ENCODE results near the gene VAMP8.
"Not testable (repeated sequence)": the region's sequence is repeated elsewhere in the genome, so short reads cannot be mapped to it uniquely, and the experiment has no call there.

The VAMP8 gene

DNA sequence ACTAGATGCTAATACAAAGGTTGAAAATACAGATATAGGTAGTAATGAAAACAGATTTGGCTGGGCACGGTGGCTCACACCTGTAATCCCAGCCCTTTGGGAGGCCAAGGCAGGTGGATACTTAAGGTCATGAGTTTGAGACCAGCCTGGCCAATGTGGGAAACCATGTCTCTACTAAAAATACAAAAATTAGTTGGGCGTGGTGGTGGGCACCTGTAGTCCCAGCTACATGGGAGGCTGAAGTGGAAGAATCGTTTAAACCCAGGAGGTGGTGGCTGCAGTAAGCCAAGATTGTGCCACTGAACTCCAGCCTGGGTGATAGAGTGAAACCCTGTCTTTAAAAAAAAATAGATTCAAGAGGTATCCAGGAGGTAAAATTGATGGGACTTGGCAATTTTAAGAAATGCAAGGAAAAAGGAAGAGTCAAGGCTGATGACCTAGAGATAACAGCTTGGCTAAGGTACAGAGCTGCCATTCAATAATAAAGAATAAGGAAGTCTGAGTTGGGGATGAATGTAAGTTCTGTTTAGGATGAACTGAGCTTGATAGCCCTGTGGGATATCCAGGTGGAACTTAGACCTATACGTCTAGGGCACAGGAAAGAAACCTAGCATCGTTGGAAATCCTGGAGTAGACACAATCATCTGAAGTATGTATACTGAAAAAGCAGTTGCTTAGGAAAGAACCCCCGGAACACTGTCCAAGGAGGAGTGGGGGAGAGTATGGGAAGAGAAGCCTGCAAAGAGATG lies 29.4 kb upstream of the VAMP8 start:
- DNase-seq = no peak

DNA sequence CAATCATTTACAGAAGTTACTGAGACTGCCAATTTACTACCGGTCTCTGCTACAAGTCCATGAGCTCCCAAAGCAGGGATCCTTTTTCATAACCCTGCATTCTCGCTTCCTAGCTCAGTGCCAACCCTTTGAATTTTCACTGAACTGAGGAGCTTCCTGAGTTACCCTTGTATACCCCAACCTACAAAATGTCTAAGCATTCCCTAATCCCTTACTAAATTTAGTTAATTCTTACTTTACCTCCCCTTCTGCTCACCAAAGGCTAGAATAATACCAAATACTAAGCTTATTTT lies 28.8 kb upstream of the VAMP8 start:
- no peak for DNase-seq

DNA sequence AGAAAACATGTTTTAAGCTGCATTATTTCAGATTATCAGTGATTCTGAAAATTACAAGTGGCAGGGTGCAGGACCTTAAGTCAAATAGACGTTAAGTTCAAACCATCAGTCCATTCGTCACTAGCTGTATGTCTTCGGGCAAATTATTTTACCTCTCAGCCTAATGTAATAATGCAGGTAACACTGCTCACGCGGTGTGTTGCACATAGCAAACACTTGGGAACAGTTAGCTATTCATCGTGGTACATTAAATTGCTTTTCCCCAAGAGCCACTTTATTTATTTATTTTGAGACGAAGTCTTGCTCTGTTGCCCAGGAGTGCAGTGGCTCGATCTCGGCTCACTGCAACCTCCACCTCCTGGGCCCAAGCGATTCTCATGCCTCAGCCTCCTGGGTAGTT lies 28.3 kb upstream of the VAMP8 start:
- no peak for DNase-seq

DNA sequence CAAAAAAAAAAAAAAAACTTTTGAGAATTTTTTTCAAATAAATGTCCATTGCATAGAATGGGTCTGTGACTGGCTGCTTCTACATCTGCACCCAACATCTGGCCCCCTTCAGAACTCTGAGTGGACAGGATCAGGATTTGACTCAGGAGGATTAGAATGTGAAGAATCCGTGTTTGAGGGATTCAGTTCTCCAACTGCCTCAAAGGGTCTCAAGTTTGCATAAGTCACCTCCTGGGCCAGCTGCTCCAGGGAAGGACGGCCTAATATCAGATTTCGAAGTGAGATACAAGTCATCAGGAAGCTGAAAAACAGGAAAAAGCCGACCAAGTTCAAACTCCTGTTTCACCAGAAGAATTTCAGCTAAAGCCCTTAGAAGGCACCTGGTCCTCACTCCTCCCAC lies 27.6 kb upstream of the VAMP8 start:
- DNase-seq = no peak

DNA sequence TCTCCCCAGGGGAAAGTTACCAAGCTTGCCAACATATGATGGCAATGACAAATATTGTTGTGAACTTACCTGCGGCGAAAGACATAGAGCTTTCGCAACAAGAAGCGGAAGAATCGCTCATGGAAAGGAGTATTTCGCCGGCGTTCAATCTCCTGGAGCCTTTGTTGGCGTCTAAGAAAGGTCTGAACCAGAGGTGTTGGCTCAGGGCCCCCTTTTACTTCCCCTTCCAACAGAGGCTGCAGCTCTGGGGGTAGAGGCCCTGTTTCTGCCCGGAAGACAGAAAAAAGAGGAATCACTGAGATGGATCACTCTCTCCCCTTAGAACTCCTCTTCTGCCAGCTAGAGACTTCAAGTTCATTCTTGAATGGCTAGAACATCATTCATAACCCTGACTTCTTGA lies 26.9 kb upstream of the VAMP8 start:
- no peak for DNase-seq

DNA sequence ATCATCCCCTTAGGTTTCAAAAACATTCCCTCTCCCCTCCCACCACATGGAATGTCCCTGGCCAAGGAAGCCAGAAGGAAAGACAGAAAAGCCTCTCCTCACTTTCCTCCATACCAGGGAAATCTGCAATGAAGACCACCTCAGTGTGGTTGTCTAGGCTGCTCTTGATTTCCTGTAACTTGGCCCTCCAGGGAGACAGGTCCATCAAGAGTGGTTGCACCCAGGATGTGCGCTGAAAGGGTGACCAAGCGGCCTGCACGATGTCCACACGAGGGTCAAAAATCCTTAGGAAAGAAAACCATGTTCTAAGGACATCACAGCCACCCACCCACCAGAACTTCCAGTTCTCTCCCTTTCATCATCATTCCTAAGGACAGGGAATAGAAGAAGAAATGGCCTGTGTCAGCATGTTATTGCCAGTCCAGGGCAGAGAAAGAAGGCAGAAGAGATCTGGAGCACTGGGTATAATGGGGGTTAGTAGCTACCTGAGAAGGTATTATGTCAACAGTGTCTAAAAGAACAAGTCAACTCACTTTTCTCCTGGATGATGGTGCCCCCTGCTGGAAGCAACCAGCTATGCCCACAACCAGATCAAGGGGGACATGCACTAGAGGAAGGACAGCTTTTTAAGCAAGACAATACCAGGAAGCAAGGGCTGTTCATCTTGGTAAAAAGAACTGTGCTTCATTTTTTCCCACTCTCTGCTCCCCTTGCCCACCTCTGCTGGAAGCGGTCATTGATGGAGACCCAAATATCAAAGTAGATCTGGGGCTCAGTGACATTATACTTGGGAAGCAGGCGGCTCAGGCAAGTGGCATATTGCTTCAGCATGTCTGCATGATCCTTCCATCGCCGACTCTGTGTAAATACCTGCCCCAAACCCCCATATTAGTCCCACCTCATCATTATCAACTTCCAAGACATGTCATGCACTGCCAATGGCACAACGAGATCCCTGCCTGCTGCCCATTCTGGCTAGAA lies 25.4 kb upstream of the VAMP8 start:
- peak; percentile 56 to 84 (median 78) for DNase-seq

DNA sequence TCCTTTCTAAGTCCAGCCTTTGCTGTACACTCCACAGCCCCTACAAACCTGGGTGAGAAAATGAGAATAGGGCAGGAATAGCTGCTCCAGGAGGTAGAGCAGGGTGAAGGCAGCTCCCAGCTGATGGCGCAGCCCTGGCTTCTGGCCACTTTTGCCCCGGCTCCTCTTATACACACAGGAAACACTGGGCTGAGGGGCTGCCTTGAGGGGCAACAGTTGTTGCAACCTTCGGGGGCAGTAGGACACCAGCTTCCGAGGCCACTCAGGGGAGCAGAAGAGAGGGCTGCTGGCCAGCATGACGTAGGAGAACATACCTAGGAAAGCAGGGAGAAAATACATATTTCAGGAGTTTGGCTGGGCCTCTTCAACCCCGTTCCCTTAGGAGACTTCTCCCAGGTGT lies 24.2 kb upstream of the VAMP8 start:
- DNase-seq = no peak

DNA sequence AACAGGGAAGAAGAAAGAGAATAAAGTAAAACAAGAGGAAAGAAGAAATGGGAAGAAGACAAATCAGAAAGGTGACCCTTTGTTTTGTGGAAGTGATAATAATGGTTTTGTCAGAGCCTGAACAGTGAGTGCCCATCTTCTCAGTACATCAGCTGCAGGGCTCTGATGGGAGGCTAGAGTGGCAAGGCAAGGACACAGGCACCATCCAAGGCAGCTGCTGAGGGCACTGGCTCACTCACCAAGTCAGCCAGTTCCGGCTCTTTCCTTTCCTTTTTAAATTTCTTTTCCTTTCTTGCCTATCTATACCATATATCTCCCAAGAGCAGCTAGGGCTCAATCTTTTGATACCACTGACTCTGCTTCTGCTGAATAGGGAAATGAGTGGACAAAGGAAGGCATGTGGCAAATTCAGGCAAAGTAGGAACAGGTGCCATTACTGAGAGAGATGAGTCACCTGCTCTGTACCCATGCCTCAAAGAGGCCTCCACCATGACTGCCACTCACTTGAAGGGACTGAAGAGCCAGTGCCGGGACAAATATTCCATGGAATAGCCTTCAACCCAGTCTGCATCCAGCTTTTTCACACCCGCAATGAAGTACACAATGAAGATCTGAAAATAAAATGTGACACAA lies 22.3 kb upstream of the VAMP8 start:
- no peak for DNase-seq

DNA sequence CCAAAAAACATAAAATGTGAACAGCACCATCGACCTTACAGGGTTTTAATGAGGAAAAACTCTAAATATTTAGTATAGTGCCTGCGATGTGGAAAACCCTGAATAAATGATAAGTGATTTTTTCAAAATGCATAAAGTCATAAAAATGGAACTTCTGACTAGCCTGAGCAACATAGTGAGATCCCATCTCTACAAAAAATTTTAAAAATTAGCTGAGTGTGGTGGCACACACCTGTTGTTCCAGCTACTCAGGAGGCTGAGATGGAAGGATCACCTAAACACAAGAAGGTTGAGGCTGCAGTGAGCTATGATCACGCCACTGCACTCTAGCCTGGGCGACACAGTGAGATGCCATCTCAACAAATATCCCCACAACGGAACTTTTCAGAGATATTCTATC lies 20.3 kb upstream of the VAMP8 start:
- DNase-seq = no peak

DNA sequence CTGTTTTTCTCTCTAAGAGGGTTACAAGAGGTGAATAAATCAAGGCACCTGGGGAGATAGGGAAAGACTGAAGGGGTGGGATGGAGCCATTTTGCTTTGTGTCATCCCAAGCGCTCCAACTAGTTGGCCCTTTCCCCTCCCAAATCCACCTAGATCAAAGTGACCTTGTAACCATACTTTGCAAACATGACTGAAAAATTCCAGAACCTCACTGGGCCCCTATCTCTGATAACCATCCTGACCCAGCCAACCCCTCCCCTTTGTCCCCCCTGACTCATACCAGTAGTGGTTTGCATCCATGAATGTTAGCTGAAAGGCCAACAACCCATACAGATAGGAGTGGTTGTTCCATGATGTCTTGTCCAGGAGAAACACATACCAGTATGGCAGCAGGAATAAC lies 19.2 kb upstream of the VAMP8 start:
- no peak for DNase-seq

DNA sequence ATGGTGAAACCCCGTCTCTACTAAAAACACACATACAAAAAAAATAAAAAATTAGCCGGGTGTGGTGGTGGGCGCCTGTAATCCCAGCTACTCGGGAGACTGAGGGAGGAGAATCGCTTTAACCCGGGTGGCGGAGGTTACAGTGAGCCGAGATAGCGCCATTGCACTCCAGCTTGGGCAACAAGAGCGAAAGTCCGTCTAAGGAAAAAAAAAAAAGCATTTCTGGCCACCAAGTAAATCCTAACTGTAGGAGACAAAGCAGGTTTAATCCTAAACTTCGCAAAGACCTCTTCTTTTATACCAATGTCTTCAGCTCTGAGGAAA lies 17.0 kb upstream of the VAMP8 start:
- not testable (repeated sequence) for DNase-seq

DNA sequence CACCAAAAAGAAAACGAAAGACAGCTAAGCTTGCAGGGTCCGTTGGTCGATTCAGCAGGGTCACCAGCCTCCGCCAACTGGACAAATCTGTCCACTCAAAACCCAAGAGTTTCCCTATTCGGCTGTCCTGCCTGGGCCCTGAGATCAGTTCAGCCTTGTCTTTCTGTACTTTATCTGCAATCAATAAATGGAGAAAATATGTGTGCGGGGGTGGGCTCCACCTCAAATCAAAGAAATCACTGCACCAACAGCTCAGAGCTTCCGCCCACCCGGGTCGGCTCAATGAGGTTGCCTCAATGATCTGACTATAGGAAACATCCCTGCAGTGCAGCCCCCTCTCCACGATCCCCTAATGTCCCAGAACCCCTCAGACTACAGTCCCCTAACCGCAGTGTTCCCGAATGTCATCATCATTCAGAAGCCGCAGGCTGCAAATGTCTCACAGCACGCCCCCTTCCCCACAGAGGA lies 16.5 kb upstream of the VAMP8 start:
- DNase-seq = no peak

DNA sequence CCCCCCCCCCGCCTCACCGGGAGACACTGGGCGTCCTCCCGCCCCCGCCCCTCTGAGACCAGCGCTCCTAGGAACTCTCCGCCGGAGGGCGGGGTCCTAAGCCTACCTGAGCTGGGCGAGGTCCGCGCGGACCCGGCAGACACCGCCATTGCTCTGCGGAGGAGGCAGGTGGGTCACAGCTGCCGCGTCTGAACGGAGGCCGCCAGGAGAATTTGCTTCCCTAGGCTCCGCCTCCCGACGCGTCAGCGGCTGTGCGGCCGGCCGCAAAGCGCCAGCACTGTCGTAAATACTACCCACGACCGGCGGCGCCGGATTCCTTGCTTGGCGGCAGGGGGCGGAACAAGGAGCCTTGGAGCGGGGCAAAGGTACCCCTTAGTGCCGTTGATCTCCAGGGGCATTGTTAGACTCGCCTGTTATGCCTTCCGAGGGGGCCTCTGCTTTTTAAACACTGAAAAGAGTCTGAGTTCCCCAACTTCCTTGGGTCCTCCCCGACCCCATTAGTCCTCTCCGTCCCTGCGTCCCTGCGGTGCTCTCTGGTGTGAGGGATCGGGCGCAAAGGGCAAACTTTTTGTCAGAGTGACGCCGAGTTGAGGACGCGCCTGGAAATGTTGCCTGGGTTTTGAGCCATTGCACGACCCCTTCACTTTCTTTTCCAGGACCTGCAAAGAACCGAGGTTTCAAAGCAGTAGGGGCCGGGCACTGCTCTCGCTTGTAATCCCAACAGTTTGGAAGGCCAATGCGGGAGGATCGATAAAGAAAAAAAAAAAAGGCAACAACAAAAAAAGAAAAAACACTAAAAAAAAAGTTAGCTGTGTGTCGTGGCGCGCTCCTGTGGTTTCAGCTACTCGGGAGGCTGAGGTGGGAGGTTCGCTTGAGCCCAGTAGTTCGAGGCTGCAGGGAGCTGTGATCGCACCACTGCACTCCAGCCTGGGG lies 15.8 kb upstream of the VAMP8 start, which contains the start of gene GGCX:
Gene GGCX (minus strand): TSS at position 214 of the 933 bp plus-strand sequence. CDS start 65 bp downstream, at position 149.
- peak; percentile 79 to 97 (median 92) for DNase-seq

DNA sequence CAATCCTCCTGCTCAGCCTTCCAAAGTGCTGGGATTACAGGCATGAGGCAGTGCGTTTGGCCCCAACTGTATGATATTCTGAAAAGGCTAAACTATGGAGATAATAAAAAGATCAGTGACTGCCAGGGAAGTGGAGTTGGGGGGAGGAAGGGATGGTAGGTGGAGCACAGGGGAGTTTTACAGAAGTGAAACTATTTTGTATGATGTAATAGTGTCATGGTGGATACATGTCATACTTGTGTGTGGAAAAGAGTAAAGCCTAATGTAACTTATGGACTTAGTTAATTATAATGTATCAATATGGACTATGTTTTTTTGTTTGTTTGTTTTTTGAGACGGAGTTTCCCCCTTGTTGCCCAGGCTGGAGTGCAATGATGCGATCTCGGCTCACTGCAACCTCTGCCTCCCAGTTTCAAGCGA lies 13.2 kb upstream of the VAMP8 start:
- DNase-seq = no peak

DNA sequence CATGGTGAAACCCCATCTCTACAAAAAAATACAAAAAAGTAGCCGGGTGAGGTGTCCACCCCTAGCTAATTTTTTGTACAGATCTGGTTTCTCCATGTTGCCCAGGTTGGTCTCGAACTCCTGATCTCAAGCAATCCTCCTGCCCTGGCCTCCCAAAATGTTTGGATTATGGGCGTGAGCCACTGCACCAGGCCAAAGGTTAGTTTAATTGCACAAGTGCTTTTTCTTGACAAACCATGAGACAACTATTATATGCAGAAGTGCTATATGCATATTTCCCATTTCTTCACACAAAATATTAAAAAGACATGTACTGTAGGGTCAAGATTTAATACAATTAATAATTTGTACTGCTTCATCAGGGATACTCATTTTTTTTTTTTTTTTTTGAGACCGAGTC lies 11.1 kb upstream of the VAMP8 start:
- DNase-seq = no peak

DNA sequence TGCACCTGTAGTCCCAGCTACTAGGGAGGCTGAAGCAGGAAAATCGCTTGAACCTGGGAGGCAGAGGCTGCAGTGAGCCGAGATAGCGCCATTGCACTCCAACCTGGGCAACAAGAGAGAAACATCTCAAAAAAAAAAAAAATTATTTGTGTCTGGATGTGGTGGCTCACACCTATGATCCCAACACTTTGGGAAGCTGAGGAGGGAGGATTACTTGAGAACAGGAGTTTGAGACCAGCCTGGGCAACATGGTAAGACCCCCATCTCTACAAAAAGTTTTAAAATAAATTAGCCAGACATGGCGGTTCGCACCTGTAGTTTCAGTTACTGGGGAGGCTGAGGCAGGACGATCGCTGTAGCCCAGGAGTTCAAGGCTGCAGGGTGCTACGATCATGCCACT lies 1.6 kb upstream of the VAMP8 start:
- DNase-seq = no peak

DNA sequence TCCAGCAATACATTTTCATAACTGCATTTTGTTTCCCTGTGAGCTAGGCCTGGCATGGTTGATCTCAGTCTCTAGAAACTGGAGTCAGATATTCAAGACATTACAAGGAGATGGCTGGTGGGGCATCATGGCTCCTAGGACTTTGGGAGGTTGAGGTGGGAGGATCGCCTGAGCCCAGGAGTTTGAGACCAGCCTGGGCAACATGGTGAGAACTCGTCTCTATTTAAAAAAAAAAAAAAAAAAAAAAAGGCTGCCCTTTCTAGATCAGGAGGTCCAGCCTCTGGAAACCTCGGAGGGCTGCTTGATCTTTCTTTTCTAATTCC lies 362 bp upstream of the VAMP8 start:
- DNase-seq = no peak

DNA sequence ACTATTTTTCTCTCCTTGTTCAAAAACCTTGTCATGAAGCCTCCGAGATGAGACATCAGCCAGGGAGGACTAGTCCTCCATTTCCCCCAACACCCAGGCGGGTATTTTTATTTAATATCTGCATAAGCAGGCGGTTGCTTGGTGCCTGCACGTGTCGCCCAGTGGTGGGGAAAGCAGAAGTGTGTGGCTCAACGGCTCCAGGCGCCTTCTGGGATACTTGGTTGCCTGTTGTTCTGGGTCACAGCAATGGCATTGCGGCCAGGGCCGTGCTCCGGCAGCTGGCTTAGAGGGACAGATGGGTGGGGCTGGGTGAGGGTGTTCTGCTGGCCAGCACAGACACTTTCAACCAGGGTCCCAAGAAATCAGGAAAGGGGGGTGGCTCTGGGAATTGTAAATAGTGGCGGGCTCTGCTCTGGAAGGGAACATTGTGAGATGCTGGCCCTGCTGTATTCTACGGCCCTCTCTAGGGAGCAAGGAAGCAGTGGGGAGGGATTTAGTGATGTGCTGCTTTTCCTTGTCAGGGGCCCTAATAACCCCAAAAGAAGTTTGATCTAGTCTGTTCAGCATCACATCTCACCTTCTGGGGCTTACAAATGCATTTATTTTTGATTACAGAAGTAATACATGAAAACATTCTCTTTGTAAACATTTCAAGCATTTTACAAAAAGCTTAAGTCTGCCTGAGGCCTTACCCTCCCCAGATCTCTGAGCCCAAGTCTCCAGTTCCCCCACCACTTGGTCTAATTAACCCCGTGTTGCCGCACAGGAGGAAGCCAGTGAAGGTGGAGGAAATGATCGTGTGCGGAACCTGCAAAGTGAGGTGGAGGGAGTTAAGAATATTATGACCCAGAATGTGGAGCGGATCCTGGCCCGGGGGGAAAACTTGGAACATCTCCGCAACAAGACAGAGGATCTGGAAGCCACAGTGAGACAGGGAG lies 1.1 kb downstream of the VAMP8 start:
- DNase-seq = peak in 1 of 5 experiments; percentile 38

DNA sequence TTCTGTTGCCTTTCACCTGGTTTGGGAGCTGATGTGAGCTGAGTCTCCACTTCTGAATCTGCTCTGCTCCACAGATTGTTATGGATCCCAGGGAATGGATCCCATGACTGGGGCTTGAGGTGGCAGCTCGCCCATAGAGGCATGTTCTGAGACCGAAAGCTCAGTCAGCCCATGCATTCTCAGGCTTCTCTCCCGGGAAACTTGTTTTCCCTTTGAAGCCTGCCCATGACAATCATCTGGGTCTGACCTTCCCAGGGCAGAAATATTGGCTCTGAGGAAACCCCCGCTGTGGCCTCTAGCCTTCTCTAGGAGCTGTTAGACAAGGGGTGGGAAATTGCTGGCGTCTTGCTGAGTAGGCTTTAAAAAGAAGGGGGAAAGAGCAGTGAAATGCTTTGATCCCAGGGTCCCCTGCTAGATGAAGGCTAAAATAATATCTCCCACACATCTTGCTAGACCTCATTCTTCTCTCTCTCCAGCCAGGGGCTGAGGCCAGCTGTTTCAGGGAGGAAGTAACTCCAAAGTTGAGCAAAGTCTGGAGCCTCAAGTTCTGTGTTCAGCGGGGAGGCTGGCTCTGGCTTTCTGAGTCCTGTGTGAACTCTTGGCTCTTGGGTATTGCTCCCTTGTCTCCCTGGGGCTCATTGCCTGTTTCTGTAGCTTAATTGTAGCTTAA lies 2.0 kb downstream of the VAMP8 start:
- no peak for DNase-seq

DNA sequence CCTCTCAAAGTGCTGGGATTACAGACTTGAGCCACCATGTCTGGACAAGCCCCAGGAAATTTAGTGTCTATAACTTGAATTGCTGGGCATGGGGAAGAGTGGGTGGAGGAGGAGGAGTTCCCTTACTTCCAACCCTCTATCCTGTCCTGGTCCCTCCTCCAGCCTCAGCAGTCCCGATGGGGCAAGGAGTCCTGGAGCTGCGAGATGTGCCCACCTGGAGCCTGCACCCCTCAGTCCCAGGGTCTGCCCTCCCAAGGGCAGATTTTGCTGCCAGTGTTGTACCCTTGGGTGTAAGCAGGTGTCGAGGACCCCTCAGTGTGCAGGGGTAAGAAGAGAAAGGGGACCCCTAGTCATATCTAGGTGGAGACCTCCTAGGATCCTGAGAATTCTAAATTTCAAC lies 2.8 kb downstream of the VAMP8 start:
- no peak for DNase-seq

DNA sequence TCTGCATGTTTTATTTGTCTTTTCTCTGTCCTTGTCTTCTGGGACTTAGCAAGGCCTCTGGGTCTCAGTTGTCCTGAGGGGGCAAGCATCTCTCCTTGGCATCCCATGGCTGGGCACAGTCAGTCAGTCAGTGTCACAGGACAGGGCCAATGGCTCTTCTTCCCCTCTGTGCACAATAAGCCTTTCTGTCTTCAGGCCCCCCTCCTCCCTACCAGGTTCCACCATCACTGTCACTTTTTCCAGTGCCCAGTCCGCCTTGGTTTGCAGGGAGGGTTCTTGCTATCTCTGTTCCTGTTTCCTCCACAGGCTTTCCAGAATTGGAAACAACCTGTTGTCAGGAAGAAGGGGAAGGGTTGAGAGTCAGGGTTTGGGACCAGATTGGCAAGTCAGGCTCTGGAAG lies 5.1 kb downstream of the VAMP8 start:
- DNase-seq = no peak
